ENCODE data around the gene SLC4A3.
"Not testable (repeated sequence)": the region's sequence is repeated elsewhere in the genome, so short reads cannot be mapped to it uniquely, and the experiment has no call there.

Gene SLC4A3

DNA sequence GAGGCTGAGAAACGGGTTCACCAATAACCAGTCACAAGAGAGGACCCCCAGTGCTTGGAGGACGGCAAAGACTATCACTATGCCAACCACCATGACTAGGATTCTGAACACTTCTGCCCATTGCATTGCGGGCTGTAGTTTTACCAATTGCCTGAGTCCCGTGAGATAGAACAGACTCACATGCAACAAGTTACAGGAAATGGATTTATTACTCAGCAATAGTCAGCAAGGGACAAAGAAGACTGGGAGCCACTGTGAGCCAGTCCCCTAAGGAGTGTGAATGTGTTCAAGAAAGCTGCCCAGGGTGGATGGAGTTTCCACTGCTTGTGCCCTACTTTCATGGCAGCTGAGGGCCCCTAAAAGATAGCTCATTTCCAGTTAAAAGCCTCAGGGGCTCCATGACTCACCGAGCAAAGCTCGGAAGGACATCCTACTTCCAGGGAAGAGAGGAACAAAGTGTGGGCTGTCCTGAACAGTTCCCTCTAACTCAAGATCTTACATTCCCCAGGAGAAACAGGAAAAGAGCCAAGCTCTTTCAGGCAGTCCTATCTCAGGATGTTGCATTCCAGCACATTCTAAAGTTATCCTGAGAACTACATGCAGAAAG lies 54.4 kb downstream of the SLC4A3 start:
- DNase-seq: no peak

DNA sequence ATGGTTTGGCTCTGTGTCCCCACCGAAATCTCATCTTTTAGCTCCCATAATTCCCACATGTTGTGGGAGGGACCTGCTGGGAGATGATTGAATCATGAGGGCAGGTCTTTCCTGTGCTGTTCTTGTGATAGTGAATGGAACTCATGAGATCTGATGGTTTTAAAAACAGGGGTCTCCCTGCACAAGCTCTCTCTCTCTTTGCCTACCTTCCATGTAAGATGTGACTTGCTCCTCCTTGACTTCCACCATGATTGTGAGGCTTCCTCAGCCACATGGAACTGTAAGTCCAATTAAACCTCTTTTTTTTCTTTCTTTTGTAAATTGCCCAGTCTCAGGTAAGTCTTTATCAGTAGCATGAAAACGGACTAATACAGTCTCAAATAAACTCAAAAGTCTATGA lies 56.0 kb downstream of the SLC4A3 start:
- DNase-seq: not testable (repeated sequence)

DNA sequence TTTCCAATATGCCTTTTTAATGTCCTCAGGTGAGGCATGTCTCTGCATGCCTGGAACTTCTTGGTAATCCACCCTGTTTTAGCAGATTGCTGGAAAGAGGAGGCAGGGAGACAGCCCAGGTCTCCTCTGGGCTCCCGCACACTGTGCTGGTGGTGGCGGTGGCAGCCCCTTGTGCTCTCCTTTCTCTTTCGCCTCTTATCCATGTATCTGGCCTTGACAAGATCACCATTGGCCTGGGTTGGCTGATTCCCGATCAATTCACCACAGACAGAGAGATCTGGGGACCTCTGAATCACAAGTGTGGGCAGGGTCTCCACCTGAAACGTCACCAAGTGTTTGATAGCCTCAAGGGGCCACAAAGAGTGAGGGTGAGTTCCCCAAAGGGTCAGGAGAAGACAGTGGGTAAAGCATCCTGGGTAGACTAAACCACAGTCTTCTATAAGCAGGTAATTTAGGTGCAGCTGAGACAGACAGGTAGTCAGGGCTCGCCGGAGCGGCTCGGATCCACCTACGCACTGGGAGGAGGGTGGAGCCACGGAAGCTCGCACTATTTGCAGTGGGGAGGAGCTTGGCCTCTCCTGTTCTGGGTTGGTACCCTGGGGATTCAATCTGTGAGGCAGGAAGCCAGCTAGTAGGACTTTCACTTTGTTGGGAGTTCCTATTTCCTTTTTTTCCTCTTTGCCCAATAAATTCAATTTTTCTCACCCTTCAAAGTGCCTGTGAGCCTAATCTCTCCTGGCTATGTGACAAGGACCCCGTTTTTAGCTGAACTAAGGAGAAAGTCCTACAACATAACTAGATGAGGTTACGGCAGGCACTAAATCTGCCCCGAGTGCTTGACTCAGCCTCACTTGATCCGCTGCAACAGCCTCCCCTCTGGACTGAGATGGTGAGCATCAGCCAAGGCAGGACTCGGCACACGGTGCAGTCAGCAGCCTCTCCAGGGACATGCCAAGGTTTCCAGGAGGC lies 57.6 kb downstream of the SLC4A3 start:
- peak; percentile 64 to 81 for DNase-seq

DNA sequence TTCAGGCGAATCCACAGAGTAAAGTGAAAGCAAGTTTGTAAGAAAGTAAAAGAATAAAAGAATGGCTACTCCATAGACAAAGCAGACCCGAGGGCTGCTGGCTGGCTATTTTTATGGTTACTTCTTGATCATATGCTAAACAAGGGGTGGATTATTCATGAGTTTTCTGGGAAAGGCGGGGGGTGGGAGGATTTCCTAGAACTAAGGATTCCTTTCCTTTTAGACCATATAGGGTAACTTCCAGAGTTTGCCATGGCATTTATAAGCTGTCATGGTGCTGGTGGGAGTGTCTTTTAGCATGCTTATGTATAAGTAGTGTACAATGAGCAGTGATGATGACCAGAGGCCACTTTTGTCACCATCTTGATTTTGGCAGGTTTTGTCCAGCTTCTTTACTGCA lies 59.8 kb downstream of the SLC4A3 start:
- DNase-seq: no peak

DNA sequence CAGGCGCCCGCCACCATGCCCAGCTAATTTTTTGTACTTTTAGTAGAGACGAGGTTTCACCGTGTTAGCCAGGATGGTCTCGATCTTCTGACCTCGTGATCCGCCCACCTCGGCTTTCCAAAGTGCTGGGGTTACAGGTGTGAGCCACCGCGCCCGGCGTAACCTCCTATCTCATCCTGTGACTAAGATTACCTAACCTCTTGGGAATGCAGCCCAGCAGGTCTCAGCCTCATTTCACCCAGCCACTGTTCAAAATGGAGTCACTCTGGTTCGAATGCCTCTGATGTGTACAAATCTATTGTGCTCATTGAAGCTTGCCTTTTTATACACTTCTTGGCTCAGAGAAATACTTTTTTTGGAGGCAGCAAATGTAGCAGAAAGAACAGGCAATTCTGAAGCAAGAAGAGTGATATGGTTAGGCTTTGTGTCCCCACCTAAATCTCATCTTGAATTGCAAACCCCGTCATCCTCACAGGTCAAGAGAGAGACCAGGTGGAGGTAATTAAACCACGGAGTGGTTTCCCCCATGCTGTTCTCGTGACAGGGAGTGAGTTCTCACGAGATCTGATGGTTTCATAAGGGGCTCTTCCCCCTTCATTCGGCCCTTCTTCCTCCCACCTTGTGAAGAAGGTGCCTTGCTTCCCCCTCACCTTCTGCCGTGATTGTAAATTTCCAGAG lies 60.6 kb downstream of the SLC4A3 start:
- DNase-seq: no peak

DNA sequence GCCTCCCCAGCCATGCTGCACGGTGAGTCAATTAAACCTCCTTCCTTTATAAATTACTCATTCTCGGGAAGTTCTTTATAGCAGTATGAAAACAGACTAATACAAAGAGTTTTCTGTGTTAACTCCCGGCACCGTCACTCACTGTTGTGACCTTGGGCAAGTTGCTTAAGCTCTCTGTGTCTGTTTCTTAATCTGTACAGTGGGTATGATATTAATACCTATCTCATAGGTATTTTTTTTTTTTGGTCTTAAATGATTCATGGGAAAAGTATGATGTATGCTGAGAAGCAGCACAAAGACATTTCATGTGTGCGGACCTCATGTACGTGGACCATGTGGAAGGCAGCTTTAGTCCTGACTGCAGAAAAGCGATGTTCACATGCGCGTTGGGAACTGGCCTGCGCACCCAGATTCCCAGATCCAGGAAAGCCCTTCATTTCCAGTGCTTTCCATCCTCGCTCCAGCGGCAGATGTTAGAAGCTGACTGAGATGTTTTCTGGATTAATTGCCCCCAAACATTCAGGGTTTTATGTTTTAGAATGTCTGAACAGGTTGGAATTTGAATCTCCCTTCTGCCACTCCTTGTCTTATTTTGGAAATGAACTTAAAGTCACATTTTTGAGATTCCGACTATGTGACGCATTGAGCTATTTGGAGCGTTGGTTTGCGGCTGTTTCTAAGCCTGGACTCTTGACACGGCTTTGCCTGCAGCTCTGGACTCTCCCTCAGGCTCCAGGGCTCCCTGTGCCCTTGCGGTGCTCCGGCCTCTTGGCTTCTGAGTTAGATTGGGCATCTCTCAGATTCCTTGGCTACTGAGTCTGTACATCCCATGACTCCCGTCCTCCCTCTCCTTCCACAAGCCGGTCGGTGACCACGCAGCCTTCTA lies 61.4 kb downstream of the SLC4A3 start:
- DNase-seq: no peak

DNA sequence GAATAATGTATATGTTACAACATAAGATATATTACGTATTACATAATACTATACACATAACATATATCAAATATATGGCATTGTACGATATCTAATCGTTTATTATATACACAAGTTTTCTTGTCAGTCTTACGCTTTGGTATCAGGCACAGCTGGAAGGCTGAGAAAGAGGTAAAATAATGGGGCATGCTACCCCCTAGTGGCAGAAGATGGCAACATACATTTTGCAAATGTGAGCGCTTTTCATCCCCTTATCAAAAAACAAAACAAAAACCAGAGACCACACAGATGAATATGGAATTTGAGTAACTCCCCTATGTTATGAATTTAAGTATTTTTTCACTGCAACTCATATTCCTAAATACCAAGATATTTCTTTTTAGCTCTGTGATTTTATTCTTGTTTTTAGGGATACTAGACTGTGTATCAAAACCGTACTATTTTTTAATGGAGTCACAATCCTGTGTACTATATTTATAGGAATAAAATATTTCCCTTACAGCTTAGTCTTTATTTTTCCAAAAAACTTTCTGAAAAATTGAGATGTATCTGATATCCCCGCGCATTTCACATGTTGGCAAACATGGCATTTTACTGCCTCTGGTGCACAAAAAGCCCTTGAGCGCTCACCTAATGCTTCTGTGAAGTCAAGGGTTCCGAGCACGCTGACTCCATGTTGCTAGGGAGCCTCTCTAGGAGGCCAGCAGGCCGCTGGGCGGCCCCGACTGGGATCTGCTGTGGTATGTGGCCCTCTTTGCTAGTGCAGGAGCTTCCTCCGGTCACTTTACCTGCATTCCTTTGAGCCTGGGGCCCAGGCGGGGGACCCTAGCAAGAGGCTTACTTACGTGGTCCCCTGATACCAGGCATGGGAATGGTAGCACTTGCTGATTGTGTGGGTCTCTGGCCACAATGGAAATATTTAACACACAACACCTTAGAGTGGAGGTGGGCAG lies 62.5 kb downstream of the SLC4A3 start:
- peak; percentile 23 to 34 for DNase-seq

DNA sequence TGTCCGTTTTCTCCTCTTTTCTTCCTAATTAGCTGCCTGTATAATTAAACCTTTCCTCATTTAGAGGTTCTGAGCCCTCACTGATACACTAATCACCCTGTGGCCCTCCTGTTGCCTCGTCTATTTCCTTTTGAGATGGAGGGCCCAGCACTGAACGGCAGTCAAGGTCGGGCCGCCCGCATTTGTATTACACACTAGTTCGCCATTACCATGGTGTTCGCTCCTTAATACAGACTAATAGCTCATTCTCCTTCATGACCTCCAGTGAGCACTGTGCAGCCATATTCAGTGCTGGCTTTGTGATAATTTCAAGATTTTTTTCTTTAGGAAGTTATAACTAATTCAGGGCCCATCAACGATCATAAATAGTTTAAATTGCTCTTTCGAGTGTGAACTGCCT lies 64.1 kb downstream of the SLC4A3 start:
- DNase-seq: no peak

Measured in SHP77 (cell line).